GM21723 (cell line): ENCODE data around the gene ST3GAL4.
"Not testable (repeated sequence)": the region's sequence is repeated elsewhere in the genome, so short reads cannot be mapped to it uniquely, and the experiment has no call there.

ENCODE experiments used
- ATAC-seq: cut with Tn5 transposase; IDR thresholded peaks from one replicate; pipeline ENCODE4 v1.9.1; 2021; ENCODE audit warnings: mild to moderate bottlenecking, moderate library complexity; ENCODE audit not compliant: unreplicated experiment

ST3GAL4 gene

DNA sequence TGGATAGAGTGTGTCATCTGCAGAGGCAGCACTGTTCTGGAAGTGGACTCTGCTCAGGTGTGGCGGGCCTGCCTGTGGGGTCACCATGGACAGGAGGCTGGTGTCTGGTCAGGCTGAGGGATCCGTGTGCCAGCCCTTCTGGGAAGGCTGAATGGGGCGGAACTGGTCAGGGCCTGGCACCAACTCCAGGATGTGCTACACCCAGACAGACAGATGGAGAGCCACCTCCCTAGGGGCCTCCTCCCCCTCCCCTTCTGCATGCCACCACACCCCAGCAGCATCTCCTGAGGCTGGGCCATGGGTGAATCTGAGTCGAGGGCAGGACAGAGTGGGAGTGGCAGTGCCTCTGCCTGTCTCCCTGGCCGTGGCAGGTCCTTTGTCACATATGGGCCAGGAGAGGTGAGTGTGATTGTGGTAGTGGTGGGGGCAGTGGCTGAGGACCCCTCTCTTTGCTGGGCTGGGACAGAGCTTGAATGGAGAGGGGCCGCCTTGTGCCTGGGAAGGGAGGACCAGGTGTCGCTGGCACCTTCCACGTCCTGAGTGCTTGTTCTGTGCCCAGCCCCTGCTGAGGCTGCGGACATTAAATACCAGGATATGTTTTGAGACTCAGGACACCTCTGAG lies 29.1 kb downstream of the ST3GAL4 start:
- no peak for ATAC-seq

DNA sequence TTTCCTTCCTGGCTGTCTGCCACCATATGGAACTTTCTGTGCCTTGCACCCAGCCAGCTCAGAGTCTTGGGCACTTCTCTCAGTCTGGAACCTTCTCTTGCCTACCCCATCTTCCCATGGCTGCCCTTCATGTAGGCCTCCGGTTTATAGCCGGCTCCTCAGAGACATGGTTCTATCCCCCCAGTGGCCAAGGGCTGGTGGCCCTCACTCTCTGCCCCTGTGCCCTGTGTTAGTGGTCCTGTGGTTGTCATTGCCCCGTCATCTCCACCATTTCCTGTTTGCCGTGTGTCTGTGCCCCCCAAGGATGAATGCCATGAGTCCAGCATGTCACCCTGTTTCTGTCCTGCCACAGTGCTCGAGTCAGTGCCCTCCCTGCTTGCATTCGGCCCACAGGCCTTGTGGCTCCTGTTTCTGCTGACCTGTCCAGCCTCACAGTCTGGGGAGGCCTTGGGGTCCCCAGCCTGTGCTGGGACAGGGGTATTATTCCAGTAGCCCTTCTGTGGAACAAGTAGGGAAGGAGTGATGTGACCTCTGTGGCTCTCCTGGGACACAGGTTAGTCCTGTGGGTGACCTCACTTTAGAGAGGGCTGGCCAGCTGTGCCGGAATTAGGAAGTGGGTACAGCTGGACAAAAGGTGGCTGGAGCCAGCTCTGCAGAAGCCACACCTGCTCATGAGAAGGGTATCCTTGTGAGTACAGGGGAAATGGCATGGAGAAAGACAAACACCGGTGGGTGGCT lies 30.7 kb downstream of the ST3GAL4 start:
- ATAC-seq, result no peak

DNA sequence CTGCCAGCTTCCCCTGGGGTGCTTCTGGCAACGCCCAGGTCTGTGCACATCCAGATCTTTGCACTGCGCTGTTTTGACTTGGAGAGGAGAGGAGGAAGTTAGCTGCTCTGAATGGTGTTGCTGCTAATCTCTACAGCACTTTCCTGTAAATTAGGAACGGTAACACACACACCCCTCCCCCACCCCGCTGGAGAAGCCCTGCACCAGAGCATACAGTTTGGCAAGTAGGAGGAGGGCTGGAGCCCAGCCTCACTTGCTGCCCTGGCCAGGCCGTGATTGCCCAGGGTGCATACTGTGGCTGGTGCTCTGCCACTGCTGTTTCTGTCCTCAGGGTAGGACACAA lies 31.2 kb downstream of the ST3GAL4 start:
- ATAC-seq, result not testable (repeated sequence)

DNA sequence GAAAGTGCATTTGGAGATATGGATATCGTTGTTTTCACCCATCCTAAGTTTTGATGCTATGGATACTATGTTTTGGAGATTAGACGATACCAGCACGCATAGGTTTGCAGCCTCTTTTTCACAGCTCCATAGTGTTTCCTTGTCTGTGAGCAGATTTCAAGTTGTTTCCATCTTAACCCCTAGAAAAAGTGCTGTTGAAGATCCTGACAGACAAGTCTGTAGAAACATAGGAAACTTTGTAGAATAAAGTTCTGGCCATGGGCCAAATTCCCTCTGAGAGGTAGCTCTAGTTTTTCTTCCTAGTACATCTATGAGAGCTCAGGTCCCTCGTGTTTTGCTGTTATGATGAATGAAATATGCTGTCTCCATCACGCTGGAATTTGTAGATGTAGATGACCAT lies 32.4 kb downstream of the ST3GAL4 start:
- no peak for ATAC-seq

DNA sequence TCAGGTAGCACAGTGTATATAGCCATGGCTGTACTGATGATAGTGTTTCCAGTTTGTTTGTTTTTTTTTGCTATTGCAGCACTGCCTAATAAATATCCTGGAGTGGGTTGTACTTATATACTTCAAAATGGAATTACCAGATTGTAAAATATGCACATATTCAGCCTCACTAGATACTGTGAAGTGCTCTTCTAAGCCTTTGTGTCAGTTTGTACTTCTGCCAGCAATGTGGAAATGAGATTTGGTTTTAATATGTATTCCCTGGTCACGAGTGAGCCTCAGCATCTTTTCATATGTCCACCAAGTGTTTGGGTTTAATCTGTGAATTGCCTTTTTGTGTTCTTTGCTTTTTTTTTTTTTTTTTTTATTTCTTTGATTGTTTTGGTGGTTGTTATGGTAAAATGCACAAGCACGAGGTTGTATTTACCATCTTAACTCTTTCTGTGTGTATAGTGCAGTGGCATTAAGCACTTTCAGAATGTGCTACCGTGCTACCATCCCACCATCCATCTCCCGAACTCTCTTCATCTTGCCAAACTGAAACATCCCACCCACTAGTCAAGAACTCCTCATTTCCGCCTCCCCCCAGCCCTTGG lies 34.9 kb downstream of the ST3GAL4 start:
- ATAC-seq, result no peak

DNA sequence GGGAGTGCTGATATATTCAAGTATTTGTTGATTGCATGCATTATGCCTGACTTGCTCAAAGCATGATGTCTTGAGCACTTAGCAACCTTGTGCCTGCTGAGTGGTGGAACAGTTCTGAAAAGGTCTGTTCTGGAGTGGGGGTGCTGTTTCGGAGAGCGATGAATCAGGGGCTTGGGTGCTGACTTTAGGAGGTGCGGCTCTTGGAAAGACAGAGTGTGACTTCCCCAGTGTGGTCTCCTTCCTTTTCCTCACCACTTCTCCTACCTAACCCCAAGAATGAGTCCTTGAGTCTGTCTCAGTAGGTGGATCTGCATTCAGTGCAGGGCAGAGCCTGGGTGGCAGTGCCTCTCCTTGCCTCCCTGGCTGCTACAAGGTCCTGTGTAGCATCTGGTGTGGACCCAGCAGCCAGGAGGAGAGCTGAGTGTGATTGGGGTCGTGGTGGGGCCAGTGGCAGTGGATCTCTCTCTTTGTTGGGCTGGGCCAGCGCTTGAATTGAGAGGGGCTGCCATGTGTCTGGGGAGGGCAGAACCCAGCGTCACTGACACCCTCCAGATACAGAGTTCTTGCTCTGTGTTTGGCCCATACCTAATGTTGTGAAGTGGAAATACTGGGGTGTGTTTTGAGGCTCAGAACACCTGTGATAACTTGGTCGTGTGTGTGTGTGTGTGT lies 35.9 kb downstream of the ST3GAL4 start:
- ATAC-seq, result no peak

DNA sequence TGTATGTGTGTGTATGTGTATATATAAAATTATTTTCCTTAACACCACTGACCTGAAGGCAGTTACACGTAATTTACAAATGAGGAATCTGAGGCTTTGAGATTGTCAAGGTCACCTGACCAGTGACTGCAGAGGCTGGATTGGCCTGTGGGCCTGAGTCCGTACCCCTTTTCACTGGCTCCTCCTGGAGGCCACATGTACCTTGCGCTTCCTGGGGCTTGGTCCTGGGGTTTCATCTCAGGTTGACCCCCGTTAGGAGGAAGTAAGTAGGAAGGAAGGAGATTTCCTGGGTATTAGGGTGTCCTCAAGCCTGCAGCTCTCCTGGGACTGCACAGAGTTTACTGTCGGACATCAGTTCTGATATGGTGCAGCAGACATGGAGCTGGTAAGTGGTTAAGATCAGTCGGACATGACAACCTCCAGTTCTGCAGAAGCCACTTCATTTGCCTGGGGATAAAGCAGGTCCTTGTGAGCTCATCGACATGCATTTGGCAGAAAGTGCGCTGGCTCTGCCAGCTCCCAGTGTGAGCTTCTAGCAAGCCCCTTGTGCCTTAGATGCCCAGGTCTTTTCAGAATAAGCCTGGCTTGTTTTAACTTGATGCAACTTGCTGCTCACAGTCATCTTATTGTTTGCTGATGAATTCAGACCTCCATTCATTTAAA lies 36.6 kb downstream of the ST3GAL4 start:
- ATAC-seq, result peak; percentile 63

DNA sequence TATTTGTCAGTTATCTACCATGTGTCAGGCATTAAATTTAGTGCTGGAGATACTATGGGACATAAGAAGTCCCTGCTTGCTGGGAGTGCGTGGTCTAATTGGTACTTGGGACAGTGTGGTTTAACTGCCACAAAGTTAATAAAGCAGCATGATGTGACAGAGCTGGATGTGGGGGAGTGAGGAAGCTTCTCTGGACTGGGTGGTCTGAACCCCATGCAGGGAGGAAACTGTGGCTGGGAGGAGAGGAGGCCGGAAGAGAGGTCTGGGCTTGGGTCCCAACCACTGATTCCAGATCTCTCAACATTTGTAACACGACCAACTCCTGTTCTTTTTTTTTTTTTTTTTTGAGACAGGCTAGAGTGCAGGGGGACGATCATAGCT lies 37.1 kb downstream of the ST3GAL4 start:
- peak; percentile 29 for ATAC-seq

DNA sequence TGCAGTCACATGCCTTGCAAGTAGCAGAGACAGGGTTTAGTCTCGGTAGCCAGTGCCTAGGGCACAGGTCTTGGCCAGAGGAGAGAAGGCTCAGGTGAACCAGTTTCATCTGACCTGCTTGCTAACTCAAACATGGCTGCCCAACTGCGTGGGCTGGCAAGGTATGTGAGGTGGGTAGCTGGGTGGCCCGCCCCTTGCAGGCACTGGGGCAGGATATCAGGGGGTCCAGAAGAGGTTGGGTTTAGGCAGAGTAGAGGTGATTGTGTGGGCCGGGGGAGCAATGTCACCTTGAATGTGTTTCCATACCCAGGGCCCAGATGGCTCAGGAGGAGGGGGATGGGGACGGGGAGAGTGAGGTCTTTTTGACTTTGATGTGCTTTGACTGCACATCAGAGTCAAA lies 37.7 kb downstream of the ST3GAL4 start:
- no peak for ATAC-seq

DNA sequence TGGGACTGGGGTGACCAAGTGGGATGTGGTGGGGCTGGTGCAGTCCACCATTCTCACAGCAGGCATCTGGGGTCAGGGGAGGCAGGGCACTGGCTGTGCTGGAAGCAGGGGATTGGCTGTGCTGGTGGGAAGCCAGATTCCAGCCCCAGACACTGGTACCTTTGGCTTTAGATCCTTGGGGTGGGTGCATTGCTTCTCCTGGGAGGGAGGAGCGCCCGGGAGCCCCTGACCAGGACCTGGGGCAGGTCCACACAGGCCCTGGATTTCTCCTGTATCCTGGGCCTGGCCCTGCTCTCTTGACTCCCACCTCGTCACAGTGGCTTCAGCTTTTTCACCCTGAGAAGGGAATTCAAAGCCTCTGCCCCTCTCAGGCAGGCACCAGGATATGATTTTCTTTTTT lies 38.5 kb downstream of the ST3GAL4 start:
- ATAC-seq, result no peak

DNA sequence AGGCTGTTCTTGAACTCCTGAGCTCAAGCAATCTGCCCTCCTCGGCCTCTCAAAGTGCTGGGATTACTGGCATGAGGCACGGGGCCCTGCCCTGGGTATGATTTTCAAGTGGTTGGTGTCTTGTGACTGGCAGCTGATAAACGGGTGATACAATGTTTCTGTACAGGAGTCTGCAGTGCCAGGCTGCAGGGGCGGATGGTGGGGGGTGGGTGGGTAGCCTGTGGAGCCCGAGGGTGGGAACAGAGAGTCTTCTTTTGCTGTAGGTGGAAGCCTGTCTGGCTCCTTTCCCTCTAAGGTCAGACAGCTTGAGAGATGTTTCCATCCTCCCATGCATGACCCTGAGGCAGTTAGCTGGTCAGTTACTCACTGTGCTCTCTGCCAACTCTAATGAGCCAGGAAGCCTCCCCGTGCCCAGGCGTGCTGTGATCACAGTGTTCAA lies 39.2 kb downstream of the ST3GAL4 start:
- not testable (repeated sequence) for ATAC-seq

DNA sequence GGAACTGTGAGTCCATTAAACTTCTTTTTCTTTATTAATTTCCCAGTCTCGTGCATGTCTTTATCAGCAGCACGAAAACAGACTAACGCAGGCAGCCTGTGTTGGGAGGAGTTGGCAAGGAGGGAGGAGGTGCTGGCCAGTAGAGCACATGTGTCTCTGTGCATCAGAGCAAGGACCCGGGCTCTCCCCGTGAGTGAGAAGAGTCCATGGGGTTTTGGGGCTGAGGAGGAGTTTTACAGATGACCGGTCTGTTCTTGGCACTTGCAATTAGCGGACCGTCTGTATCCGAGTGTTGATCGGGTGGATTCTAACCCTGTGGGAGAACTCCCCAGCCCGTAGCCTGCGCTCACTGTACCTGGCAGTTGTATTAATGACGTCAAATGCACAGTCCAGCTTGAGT lies 40.3 kb downstream of the ST3GAL4 start:
- not testable (repeated sequence) for ATAC-seq

DNA sequence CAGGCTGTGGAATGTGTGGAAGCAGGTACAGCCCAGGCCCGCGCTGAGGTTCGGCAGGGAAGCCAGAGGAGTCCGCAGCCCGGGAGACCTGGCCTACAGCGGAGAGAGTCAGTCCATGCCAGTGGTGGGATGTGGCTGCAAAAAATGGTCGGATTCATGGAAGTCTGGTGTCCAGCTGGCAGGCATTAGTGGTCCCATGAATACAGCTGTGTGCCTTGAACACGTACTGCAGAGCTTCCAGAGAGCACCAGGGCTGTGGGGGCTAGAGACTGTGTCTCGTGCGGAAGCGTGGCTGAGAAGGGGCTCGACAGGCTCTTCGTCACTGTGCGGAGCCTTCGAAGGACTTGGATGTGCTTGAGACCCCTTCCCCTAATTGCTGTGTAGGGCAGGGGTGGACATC lies 40.8 kb downstream of the ST3GAL4 start:
- not testable (repeated sequence) for ATAC-seq

DNA sequence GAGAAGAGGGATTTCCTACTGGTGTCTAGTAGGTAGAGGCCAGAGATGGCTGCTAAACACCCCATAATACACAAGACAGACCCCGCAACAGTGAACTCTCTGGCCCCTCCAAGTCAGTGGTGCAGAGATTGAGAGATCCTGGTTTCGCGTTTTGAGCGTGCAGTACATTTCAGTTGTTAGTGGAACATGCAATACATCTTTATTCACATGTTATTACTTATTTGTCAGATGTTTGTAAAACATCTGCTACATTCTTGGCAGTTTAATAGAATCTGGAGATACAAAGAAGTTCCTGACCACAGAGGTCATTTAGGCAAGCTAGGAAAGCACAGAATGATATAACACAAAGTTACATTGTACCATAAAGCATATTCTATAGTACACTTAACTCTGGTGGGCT lies 41.5 kb downstream of the ST3GAL4 start:
- ATAC-seq, result no peak

DNA sequence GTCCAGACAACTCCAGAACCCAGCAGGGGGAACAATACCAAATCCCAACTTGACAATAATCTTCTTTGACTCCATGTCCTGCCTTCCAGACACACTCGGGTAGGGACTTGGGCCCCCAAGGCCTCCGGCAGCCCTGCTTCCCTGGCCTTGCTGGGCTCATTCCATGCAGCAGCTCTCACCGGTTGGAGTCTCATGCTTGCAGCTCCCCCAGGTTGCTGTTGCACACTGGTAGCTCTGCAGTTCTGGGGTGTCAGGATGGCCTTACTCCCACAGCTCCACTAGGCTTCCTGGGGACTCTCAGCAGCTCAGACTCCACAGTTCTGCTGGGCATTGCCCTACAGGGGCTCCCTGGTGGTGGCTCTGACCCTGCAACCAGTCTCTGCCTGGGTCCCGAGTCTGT lies 42.8 kb downstream of the ST3GAL4 start:
- ATAC-seq, result no peak

DNA sequence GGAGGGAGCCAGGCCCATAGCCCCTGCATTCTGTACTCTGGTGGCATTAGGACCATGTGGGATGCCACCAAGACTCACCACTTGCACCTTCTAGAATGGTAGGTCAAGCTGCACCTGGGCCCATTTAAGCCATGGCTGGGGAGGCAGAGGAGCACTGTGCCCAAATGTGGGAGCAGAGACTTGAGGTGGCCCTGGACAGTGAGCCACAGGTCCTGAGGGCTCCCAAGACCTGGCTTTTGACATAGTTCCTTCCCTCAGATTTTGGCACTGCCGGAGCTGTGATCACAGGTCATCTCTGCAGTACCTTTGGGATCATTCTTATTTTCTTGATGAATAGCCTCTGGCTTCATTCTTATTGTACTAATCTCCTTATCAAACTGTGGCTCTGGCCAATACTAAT lies 43.2 kb downstream of the ST3GAL4 start:
- ATAC-seq, result no peak

DNA sequence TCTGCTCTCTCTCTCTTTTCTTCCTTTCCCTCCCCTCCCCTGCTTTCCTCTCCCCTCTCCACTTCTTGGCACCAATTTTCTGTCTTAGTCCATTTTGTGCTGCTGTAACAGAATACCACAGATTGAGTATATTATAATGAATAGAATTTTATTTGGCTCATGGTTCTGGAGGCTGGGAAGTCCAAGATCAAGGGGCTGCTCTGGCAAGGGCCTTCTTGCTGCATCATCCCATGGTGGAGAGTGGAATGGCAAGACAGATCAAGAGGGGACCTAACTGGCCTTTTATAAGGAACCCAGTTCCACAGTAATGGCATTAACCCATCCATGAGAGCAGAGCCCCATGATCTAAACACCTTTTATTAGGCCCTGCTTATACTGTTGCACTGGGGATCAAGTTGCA lies 44.5 kb downstream of the ST3GAL4 start:
- no peak for ATAC-seq

DNA sequence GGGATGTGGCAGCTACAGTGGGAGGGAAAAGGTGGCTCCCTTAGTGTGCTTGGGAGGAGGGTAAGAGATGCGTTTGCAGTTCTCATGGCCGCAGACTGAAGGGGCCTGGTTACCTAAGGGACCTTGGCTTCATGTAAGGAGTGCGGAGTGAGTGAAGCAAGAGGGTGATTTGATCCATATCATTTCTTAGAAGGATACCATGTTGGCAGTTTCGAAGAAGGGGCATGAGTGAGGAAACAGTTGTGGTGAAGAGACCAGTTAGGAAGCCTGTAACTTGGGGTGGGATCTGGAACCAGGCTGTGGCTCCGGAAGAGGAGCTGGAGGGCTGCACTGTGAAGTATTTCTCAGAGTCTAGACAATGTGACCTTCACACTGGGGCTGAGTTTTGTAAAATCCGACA lies 45.0 kb downstream of the ST3GAL4 start:
- no peak for ATAC-seq

DNA sequence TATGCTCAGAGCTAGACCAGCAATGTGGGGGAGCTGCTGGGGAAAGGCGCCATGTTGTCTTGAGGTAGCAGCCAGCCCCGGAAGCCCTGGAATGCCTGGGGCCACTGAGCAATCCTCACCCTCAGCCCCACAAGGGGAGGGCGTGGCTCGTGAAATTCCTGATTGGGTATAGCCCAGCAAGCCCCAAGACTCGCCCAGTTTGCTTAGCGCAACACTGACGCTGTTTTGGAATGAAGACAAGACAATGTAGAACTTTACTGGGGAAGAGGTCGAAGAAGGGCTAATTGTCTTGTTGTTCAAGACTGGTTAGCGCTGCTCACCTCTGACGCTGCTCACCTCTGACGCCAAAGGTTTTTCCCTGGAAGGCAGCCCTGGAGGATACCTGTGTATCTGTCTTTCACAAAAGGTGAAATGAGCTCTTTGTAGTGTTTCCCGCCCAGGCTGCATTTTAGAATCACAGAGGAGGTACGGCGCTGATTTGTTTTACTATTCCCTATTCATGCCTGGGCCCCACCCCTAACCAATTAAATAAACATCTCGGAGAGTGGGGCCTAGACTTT lies 47.6 kb downstream of the ST3GAL4 start:
- no peak for ATAC-seq

DNA sequence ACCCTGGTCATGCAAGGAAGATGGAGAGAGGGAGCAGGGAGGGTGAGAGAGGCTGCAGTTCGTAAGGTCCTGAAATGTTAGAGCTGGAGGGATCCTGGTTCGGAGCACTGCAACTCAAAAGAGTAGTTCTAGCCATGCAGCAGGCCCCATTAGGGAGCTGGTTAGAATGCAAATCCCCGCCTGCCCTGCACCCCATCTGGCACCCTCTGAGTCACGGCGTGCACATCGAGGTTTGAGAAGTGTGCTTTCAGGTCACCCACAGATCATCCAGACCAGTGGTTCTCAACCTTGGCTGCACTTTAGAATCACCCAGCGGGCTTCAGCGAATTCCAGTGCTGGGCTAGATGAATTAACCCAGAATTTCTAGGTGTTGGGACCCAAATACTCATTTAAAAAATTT lies 48.2 kb downstream of the ST3GAL4 start:
- peak; percentile 97 for ATAC-seq

DNA sequence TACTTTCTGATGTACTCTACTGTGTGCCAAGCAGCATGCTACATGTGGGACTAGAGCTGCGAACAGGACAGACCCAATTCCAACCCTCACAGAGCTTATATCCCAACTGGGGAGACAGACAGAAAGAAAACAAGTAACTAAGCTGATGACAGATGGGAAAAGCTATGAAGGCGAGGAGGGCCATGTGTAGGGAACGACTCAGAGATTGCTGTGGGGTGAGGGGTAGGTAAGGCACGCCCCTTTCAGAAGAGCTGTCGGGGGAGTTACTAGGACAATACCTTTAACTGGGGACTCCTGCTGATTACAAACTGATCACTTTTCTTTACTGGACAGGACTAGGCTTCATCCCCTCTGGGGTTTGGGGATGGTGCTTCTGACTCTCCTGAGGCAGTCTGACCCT lies 48.9 kb downstream of the ST3GAL4 start:
- ATAC-seq, result no peak
